HG02840 (cell line): ENCODE data around the gene TRIM8.

ENCODE experiments used
- ATAC-seq: cut with Tn5 transposase; IDR thresholded peaks from one replicate; pipeline ENCODE4 v1.9.1; 2021; ENCODE audit warnings: mild to moderate bottlenecking, moderate library complexity, moderate number of reproducible peaks; ENCODE audit not compliant: unreplicated experiment, low FRiP score

TRIM8 gene

GRCh38 chr10:102644066-102644645 lies at the start of gene TRIM8:
TSS of gene TRIM8 (plus strand) at chr10:102644479. CDS start at chr10:102644618, 139 bp downstream.
- no peak for ATAC-seq

- ATAC-seq: no peak
Observed at GRCh38 chr10:102595293-102595692, 49.0 kb upstream of the TRIM8 start.

GRCh38 chr10:102595897-102596296 lies 48.4 kb upstream of the TRIM8 start:
- no peak for ATAC-seq

- no peak for ATAC-seq
Observed at GRCh38 chr10:102596506-102596971, 47.7 kb upstream of the TRIM8 start.

DNA sequence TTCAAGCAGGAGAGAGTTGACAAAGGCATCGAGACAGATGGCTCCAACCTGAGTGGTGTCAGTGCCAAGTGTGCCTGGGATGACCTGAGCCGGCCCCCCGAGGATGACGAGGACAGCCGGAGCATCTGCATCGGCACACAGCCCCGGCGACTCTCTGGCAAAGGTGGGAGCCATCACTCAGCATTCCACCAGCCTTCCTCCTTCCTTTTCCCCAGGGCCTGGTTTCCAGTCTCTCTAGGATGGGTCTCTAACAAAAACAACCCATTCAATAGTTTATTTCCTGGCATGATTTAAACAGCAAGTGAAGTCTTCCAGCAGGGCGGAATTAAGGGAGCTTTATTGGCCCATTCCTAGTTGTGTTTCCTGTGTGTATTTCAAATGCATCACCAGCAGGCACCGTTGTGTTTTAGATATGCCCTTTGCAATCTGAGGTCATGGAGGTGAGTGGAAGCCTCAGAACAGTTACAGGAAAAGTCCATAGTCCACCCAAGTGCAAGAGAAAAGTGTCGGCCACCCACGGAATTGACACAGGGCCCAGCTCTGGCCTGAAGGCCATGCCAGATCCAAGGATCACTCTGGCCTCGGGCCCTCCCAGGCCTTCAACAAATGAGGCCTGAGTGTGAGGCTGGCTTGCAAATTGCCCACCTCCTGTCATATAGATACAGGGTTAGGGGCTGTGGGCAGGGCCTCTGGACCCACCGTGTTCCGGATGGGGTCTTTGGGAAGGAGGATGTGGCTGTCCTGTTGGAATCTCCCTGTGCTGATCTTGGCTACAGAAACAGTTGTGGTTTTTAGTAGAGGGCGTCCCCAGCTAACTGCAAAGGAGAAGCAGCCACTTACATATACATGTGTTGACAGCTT lies 46.9 kb upstream of the TRIM8 start:
- no peak for ATAC-seq

DNA sequence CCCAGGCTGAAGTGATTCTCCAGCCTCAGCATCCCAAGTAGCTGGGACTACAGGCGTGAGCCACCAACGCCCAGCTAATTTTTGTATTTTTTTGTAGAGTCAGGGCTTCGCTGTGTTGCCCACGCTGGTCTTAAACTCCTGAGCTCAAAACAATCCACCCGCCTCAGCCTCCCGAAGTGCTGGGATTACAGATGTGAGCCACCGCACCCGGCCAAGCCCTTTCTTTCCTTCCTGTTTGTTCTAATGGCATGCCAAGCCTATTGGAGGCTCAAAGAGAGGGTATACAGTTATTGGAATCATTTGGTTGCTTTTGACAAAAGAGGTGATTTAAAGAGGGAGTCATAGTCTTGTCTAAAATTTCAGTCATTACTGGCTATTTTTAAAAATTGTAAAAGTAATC lies 46.0 kb upstream of the TRIM8 start:
- no peak for ATAC-seq

DNA sequence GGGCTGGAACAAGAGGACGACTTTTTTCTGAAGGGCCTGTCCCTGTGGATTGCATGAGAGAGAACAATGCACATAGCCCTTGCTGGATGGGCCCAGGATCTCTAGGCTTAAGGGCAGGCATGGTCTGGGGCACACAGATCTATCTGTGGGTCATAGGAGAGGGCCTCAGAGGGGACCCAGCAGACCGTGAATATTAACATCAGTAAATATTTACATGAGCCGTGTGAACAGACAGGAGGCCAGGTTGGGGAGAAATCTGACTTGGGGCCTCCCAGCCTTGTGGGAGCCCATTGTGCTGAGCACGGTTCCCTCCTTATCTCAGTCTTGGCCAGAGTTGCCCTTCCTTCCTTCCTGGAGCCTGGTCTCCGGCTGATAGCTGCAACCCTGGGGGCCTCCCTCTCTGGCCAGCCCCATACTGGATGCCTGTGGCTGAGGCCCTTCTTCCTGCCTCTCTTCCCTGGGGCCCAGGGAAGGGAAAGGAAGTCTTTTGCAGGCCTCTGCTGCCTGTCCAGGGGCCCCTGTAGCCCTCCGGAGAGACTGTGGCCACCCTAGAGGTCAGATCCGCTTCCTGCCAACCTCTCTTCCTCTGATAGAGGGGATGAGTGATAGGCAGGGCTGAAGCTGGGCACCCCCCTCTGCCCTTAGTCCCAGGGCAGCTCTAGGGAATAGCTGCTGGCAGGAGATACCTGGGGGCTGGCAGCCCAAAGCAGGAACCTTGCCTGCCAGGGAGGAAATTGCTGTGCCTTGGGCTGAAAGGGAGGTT lies 44.5 kb upstream of the TRIM8 start:
- ATAC-seq: no peak

DNA sequence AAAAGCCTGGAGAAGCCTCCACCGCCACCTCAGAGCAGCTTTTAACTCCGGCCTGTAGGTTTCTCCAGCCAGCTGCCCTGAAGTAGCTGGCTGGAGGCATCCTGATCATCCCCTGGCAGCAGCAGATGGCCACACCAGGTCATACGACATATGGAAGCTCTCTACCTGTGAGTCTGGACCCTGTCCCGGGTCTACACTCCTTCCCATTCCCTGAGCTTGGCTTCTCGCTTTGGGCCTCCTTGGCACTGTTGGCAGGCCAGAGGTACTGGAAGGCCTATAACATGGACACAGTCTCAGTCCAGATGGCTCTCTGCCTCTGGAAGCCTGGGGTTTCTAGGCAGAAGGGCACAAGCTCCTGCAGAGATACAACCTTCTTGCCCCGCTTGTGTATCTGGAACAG lies 43.5 kb upstream of the TRIM8 start:
- ATAC-seq: no peak

- no peak for ATAC-seq
Observed at GRCh38 chr10:102601639-102602038, 42.6 kb upstream of the TRIM8 start.

DNA sequence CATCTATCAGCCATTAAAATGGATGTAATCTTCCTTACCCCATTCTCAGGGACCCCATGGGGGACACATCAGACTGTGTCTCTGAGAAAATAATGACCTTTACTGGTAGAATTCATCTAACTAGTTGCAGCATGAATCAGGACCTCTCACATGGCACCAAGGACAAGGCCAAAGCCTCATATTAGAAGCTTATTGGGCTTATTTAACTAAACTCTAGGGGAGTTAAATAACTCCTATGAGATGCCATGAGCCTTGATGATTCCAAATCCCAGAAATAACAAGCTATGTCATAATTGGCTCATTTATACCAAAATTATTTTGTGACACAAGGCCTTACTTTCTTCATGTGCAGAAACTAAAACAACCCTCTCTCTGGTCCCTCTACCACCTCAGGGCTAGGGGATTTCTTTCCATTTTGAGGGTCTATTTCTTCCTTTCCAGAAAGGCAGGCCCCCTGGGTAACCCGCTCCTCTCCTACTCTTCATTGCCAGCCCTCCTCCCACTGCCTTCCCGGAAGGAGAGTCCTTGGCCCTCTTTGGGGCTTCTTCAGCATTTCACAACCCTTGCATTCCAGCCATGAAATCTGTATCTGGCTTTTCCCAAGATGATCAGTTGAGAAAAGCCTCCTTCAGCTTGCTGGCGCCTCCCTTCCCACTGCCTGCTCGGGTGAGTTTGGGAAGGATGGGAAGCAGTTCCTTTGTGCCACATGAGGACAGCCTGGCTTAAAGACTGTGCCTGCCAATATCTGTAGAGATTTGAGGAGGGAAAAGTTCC lies 41.8 kb upstream of the TRIM8 start:
- ATAC-seq: no peak

GRCh38 chr10:102603946-102604345 lies 40.3 kb upstream of the TRIM8 start:
- no peak for ATAC-seq

GRCh38 chr10:102604439-102604841 lies 39.8 kb upstream of the TRIM8 start:
- ATAC-seq: no peak

- ATAC-seq: no peak
Observed at GRCh38 chr10:102605712-102606111, 38.6 kb upstream of the TRIM8 start.

DNA sequence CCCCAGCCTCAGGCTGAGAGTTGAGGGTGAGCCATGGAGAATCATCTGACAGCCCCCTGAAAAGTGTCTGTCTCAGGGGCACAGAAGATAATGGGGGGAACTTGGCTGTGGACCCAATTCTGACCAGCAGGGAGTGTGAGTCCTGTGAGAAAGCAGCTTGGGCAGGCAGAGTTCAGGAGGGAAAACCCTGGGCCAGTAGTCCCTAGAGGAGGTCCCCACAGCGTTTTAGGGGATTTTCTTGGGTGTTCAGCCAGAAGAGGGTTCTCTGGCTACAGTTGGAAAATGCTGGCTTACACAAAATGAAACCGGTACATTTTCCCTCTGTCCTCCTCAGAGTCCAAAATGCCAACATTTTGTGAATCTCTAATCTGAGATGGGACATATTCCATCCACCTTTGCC lies 35.8 kb upstream of the TRIM8 start:
- no peak for ATAC-seq

GRCh38 chr10:102610441-102610887 lies 33.8 kb upstream of the TRIM8 start:
- ATAC-seq: no peak

- no peak for ATAC-seq
Observed at GRCh38 chr10:102611514-102612087, 32.7 kb upstream of the TRIM8 start.

- no peak for ATAC-seq
Observed at GRCh38 chr10:102612964-102613275, 31.4 kb upstream of the TRIM8 start.

GRCh38 chr10:102613286-102613685 lies 31.0 kb upstream of the TRIM8 start:
- no peak for ATAC-seq

GRCh38 chr10:102613785-102614184 lies 30.5 kb upstream of the TRIM8 start:
- ATAC-seq: no peak

DNA sequence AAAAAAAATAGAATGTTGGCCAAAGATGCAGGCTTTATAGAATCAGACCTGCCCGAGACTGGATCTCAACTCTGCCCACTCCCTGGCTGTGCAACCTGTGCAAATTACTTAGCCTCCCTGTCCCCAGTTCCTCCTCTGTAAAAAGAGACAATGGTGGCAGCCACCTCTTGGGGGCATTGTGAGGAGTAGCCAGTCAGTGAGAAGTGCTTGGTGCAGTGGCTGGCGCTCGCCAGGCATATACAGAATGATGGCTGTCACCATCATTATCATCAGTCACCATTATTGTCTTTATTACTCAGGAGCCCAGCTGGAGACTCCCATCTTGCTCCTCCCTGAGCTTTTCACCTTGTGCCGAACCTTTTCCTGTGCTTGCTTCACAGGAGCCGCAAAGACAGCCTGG lies 29.4 kb upstream of the TRIM8 start:
- no peak for ATAC-seq
